Measurements from ENCODE around the gene ZDHHC13.

Gene ZDHHC13

GRCh38 chr11:19173004-19173689 lies 56.2 kb downstream of the ZDHHC13 start:
- TF ChIP-seq FOXP2 (optimal IDR thresholded peaks at IDR 0.05; ENCODE audit: borderline replicate concordance, extremely low read depth, extremely low read length, insufficient read depth) (no peak), POLR2AphosphoS5 (IDR thresholded peaks at IDR 0.05; ENCODE audit: low read depth, low read length) (no peak), TAF1 (IDR thresholded peaks at IDR 0.05; ENCODE audit: borderline replicate concordance, insufficient read depth, low read length) (no peak)

GRCh38 chr11:19173964-19174638 lies 57.1 kb downstream of the ZDHHC13 start:
- TF ChIP-seq SIN3A (IDR thresholded peaks at IDR 0.05; ENCODE audit: borderline replicate concordance, insufficient read depth, low read length) (no peak), REST (IDR thresholded peaks at IDR 0.05; ENCODE audit: insufficient read depth in 1 of 2, low read depth in 2 of 2, low read length in 2 of 2) (no peak), FOXP2 (optimal IDR thresholded peaks at IDR 0.05; ENCODE audit: borderline replicate concordance, extremely low read depth, extremely low read length, insufficient read depth) (no peak), TAF1 (IDR thresholded peaks at IDR 0.05; ENCODE audit: borderline replicate concordance, insufficient read depth, low read length) (no peak), POLR2AphosphoS5 (IDR thresholded peaks at IDR 0.05; ENCODE audit: low read depth, low read length) (no peak)

GRCh38 chr11:19176629-19177186 lies 59.7 kb downstream of the ZDHHC13 start:
- TF ChIP-seq TAF1 (IDR thresholded peaks at IDR 0.05; ENCODE audit: borderline replicate concordance, insufficient read depth, low read length) (no peak), POLR2AphosphoS5 (IDR thresholded peaks at IDR 0.05; ENCODE audit: low read depth, low read length) (no peak), FOXP2 (optimal IDR thresholded peaks at IDR 0.05; ENCODE audit: borderline replicate concordance, extremely low read depth, extremely low read length, insufficient read depth) (no peak), REST (IDR thresholded peaks at IDR 0.05; ENCODE audit: insufficient read depth in 1 of 2, low read depth in 2 of 2, low read length in 2 of 2) (no peak), SIN3A (IDR thresholded peaks at IDR 0.05; ENCODE audit: borderline replicate concordance, insufficient read depth, low read length) (no peak)

GRCh38 chr11:19181531-19182261 lies 64.7 kb downstream of the ZDHHC13 start:
- no peak for TF ChIP-seq FOXP2 (optimal IDR thresholded peaks at IDR 0.05; ENCODE audit: borderline replicate concordance, extremely low read depth, extremely low read length, insufficient read depth)
- no peak for TF ChIP-seq TAF1 (IDR thresholded peaks at IDR 0.05; ENCODE audit: borderline replicate concordance, insufficient read depth, low read length)
- no peak for TF ChIP-seq POLR2AphosphoS5 (IDR thresholded peaks at IDR 0.05; ENCODE audit: low read depth, low read length)
- no peak for TF ChIP-seq REST (IDR thresholded peaks at IDR 0.05; ENCODE audit: insufficient read depth in 1 of 2, low read depth in 2 of 2, low read length in 2 of 2)
- no peak for TF ChIP-seq SIN3A (IDR thresholded peaks at IDR 0.05; ENCODE audit: borderline replicate concordance, insufficient read depth, low read length)

GRCh38 chr11:19183646-19184045 lies 66.7 kb downstream of the ZDHHC13 start:
- TF ChIP-seq TAF1 (IDR thresholded peaks at IDR 0.05; ENCODE audit: borderline replicate concordance, insufficient read depth, low read length) (no peak), SIN3A (IDR thresholded peaks at IDR 0.05; ENCODE audit: borderline replicate concordance, insufficient read depth, low read length) (no peak), POLR2AphosphoS5 (IDR thresholded peaks at IDR 0.05; ENCODE audit: low read depth, low read length) (no peak), FOXP2 (optimal IDR thresholded peaks at IDR 0.05; ENCODE audit: borderline replicate concordance, extremely low read depth, extremely low read length, insufficient read depth) (no peak), REST (IDR thresholded peaks at IDR 0.05; ENCODE audit: insufficient read depth in 1 of 2, low read depth in 2 of 2, low read length in 2 of 2) (no peak)

Measured in PFSK-1 (cell line).